Prostate gland (tissue), 2 donors: ENCODE results near the gene KCNJ6. TPM values are rescaled to one million over a fixed set of nuclear protein-coding genes. Genes with fewer than 3 reads are reported as not detected.
A peak's percentile ranks its signal among the peaks of the same experiment; 100 is the strongest.

ENCODE experiments used
- DNase-seq: peaks from one replicate; pipeline ENCODE4 v3.0.0-alpha.2; 2019; ENCODE audit warnings: low spot score
- H3K27ac ChIP-seq, 2 donors: fragments of 200-600 bp; sonication (generic); 2 replicates each; pipeline ENCODE4 v1.5.1; 2017 to 2019
- H3K27me3 ChIP-seq: fragments of 200-600 bp; sonication (generic); replicated peaks from 2 replicates; pipeline ENCODE4 v1.5.1; 2019; ENCODE audit not compliant: insufficient read depth
- H3K36me3 ChIP-seq, 2 donors: fragments of 200-600 bp; sonication (generic); 1 replicate in 1 of 2; 2 replicates in 1 of 2; pipeline versions ENCODE4 v1.5.1 to v1.8.1; 2017 to 2019
- H3K4me1 ChIP-seq: fragments of 200-600 bp; sonication (generic); replicated peaks from 2 replicates; pipeline ENCODE4 v1.5.1; 2019
- H3K4me3 ChIP-seq, 2 donors: fragments of 200-600 bp; sonication (generic); 2 replicates each; pipeline ENCODE4 v1.5.1; 2017 to 2019
- H3K9me3 ChIP-seq: fragments of 200-600 bp; sonication (generic); 2 replicates; pipeline ENCODE4 v1.5.1; 2017
- CTCF ChIP-seq, 4 experiments: fragments of 200-600 bp in 2 of 4; fragments of 450-650 bp in 2 of 4; sonication (generic) in 2 of 4; IDR thresholded peaks; 1 replicate in 3 of 4; 2 replicates in 1 of 4; pipeline ENCODE4 v1.5.1; 2016 to 2019; ENCODE audit warnings: antibody characterized with exemption in 4 of 4, mild to moderate bottlenecking in 2 of 4, moderate library complexity in 2 of 4
- POLR2A ChIP-seq: fragments of 450-650 bp; IDR thresholded peaks from one replicate; pipeline ENCODE4 v1.6.1; 2016; ENCODE audit warnings: antibody characterized with exemption, mild to moderate bottlenecking
- POLR2AphosphoS5 ChIP-seq: sonication (generic); formaldehyde crosslinking; IDR thresholded peaks from one replicate; pipeline ENCODE4 v1.6.1; 2017; ENCODE audit warnings: antibody characterized with exemption
- WGBS: methylation state at CpG from one replicate; pipeline ENCODE4 v1.1.5; 2018; 5-methylcytosine and 5-hydroxymethylcytosine counted together
- intact Hi-C: fragments of 100-400 bp; cut with DNase I; formaldehyde crosslinking; loops from one replicate; pipeline ENCODE4 v1.14.2; 2022
- total RNA-seq, 2 donors: library from RNA; depleted of rRNA; stranded (reverse); fragments of >200 nt; gene quantifications; one replicate each; pipeline ENCODE4 v1.1.0, GENCODE V29; 2016

The KCNJ6 gene
- total RNA-seq, 2 donors from 2014 or later: 0.23 to 0.36 TPM

DNA sequence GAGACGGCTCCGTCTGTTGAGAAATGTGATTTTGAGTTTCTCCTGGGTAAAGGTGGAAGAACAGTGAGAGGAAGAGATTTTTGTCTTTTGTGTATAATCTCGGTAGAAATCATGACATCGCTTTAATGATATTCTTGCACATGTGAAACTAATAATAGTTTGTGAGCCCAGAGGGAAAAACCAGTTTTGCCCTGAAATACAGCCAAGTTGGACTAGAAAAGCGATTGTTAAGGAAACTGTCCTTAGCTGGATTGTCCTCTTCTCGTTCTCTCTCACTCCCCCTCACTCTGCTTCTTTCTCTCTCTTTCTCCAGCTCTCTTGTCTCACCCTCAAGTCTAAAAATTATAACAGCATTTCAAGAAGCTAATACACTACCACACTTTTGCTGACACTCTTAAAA, 17.1 kb downstream of the KCNJ6 start:
- Histone ChIP-seq H3K4me3 (no peak overlapping the region), H3K4me1 (no peaks in the 10 kb centered on the region), H3K9me3 (no peaks in the 10 kb centered on the region), H3K27me3 (no peaks in the 10 kb centered on the region), H3K27ac (no peak overlapping the region), H3K36me3 (no peaks in the 10 kb centered on the region)
- peak; percentile 19 for DNase-seq
- intact Hi-C loops: no loop called here
- no peak for TF ChIP-seq CTCF (IDR thresholded peaks at IDR 0.05)
- peak; percentile 24 for TF ChIP-seq POLR2AphosphoS5
- 7% methylated on average over 6 of the region's 6 CpGs for WGBS

DNA sequence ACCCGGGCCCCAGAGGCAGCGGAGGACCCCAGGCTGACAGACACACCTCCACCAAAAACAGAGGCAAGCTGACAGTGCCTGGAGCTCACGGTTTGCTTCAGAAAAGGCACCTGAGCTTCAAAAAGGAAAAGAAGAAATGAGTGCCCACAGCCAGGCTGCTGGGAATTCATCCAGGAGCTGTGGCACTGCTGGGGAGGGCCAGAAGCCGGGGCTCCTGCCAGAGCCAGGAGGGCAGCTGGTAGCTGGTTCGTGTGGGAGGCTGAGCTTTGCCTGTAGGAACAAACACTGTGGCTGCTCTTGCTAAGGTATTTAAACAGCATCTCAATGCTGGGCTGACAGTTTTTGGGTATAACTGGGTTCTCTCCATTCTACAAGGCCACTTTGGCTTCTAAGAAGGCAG, 19.5 kb downstream of the KCNJ6 start:
- intact Hi-C loops: no loop called here

GRCh38 chr21:37891972-37892371, 24.3 kb downstream of the KCNJ6 start:
- Histone ChIP-seq H3K27ac (no peak overlapping the region), H3K9me3 (no peaks in the 10 kb centered on the region), H3K36me3 (no peaks in the 10 kb centered on the region), H3K27me3 (no peaks in the 10 kb centered on the region), H3K4me1 (no peaks in the 10 kb centered on the region), H3K4me3 (no peak overlapping the region)
- no peak for DNase-seq
- TF ChIP-seq POLR2AphosphoS5 (no peak), CTCF (IDR thresholded peaks at IDR 0.05) (no peak), POLR2A (no peak)
- 65% methylated on average over 2 of the region's 2 CpGs for WGBS
- intact Hi-C loops: no loop called here

More for the DNA sequence above, 19.5 kb downstream of the KCNJ6 start:
- TF ChIP-seq POLR2A (no peak), POLR2AphosphoS5 (no peak), CTCF (IDR thresholded peaks at IDR 0.05) (no peak)
- no peak overlapping the region for H3K4me3 ChIP-seq
- no peaks in the 10 kb centered on the region for H3K36me3 ChIP-seq
- no peaks in the 10 kb centered on the region for H3K27me3 ChIP-seq
- no peak for DNase-seq
- no peak overlapping the region for H3K27ac ChIP-seq
- WGBS: 53% methylated on average over 5 of the region's 5 CpGs
- H3K4me1 ChIP-seq: no peaks in the 10 kb centered on the region
- no peaks in the 10 kb centered on the region for H3K9me3 ChIP-seq

GRCh38 chr21:37888659-37889058, 27.6 kb downstream of the KCNJ6 start:
- WGBS: 92% methylated on average over 6 of the region's 6 CpGs
- intact Hi-C loops: no loop called here
- TF ChIP-seq CTCF (IDR thresholded peaks at IDR 0.05) (no peak), POLR2A (no peak), POLR2AphosphoS5 (no peak)

DNA sequence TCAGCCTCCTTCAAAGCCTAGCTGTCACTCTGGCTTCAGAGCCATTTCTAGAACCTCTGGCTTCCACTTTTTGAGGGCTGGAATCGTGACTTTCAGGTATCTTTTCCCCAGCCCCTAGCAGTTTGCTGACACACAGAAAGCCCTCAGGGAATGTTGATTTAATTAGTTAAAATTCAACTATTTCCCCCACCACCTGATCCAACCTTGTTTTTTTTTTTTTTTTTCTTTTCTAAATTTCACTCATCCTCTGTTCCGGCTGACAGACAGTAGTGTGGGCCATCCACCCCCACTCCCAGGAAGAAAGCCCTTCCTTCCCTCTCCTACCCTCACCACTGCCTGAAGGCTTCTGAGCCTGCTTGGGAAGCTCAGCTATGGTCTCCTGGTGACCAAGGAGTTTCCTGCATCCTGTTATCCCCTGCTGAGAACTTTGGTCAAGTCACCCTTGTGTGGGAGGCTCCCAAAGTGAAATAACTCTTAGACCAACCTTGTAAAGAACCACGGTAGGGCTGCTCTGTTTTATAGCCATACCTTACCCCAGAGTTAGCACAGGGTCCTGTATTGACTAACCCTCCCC, 29.4 kb downstream of the KCNJ6 start:
- no peak for TF ChIP-seq POLR2AphosphoS5
- TF ChIP-seq POLR2A: no peak
- TF ChIP-seq CTCF (IDR thresholded peaks at IDR 0.05): no peak
- H3K36me3 ChIP-seq: no peaks in the 10 kb centered on the region
- no peaks in the 10 kb centered on the region for H3K27me3 ChIP-seq
- no peak overlapping the region for H3K27ac ChIP-seq
- no peaks in the 10 kb centered on the region for H3K4me1 ChIP-seq
- no peak overlapping the region for H3K4me3 ChIP-seq
- 66% methylated on average over 3 of the region's 3 CpGs for WGBS
- intact Hi-C loops: no loop called here
- no peaks in the 10 kb centered on the region for H3K9me3 ChIP-seq
- DNase-seq: no peak

More at GRCh38 chr21:37888659-37889058, 27.6 kb downstream of the KCNJ6 start:
- Histone ChIP-seq H3K27me3 (no peaks in the 10 kb centered on the region), H3K9me3 (no peaks in the 10 kb centered on the region), H3K4me3 (no peak overlapping the region), H3K36me3 (no peaks in the 10 kb centered on the region), H3K27ac (no peak overlapping the region), H3K4me1 (no peaks in the 10 kb centered on the region)
- DNase-seq: no peak
